Measurements from ENCODE around the gene IL27RA.

- TF ChIP-seq CTCF (IDR thresholded peaks at IDR 0.05) (no peak), POLR2A (IDR thresholded peaks at IDR 0.05) (no peak)
These were observed 57.8 kb downstream of the IL27RA start for GRCh38 chr19:14089412-14089661.

All from uterus (tissue), 2 donors.